CD4-positive, alpha-beta T cell treated with Interleukin-4 for 4 hours (primary cell): Measurements from ENCODE around the gene SLIT1.

Source experiments
- DNase-seq: peaks from one replicate; pipeline ENCODE4 v3.0.0-alpha.2; 2020

The SLIT1 gene

GRCh38 chr10:96955794-96956193 lies 230.0 kb downstream of the SLIT1 start:
- DNase-seq, result no peak

GRCh38 chr10:96951954-96952353 lies 233.8 kb downstream of the SLIT1 start:
- no peak for DNase-seq

GRCh38 chr10:96949039-96949683 lies 236.6 kb downstream of the SLIT1 start:
- no peak for DNase-seq
